Lung (tissue), 12 donors: ENCODE measurements around the gene FRMD4A. TPM values are rescaled to one million over a fixed set of nuclear protein-coding genes. Genes with fewer than 3 reads are reported as not detected.

Experiments used
- ATAC-seq: fragments of 200-7000 bp; cut with Tn5 transposase; one replicate; pipeline ENCODE4 v1.9.1; 2020; ENCODE audit warnings: moderate number of reproducible peaks; ENCODE audit not compliant: insufficient read depth, low FRiP score
- DNase-seq, 3 donors: peaks; one replicate each; pipeline ENCODE4 v3.0.0-alpha.2; 2013 to 2017
- H3K27ac ChIP-seq, 2 donors: one replicate each; pipeline ENCODE4 v1.5.1; 2013; ENCODE audit warnings: mild to moderate bottlenecking in 2 of 2, moderate library complexity in 2 of 2, control low read depth in 1 of 2, inconsistent platforms in 1 of 2, low read depth in 1 of 2, low read length in 1 of 2
- H3K27me3 ChIP-seq, 3 donors: one replicate each; pipeline ENCODE4 v1.5.1; 2013; ENCODE audit warnings: low read length in 2 of 3; ENCODE audit not compliant: control insufficient read depth in 3 of 3, insufficient read depth in 3 of 3
- H3K36me3 ChIP-seq, 4 donors: one replicate each; pipeline ENCODE4 v1.5.1; 2013; ENCODE audit warnings: low read length in 4 of 4, mild to moderate bottlenecking in 1 of 4, moderate library complexity in 1 of 4; ENCODE audit not compliant: control insufficient read depth in 4 of 4, insufficient read depth in 4 of 4
- H3K4me1 ChIP-seq, 5 donors: one replicate each; pipeline ENCODE4 v1.5.1; 2013; ENCODE audit warnings: low read length in 5 of 5, mild to moderate bottlenecking in 2 of 5, moderate library complexity in 1 of 5; ENCODE audit not compliant: control insufficient read depth in 5 of 5, insufficient read depth in 5 of 5
- H3K4me3 ChIP-seq: one replicate; pipeline ENCODE4 v1.5.1; 2013; ENCODE audit warnings: mild to moderate bottlenecking, control low read depth, moderate library complexity
- H3K9ac ChIP-seq, 2 donors: one replicate each; pipeline ENCODE4 v1.5.1; 2013; ENCODE audit warnings: low read length in 2 of 2, control low read depth in 1 of 2; ENCODE audit not compliant: insufficient read depth in 1 of 2
- H3K9me3 ChIP-seq, 4 donors: one replicate each; pipeline ENCODE4 v1.5.1; 2013; ENCODE audit warnings: low read length in 3 of 4, mild to moderate bottlenecking in 1 of 4, moderate library complexity in 1 of 4; ENCODE audit not compliant: control insufficient read depth in 4 of 4, insufficient read depth in 3 of 4
- WGBS, 2 donors: extraction: QIAGEN DNeasy Blood & Tissue Kit; methylation state at CpG; one replicate each; pipeline ENCODE4 v1.1.7; 2013; 5-methylcytosine and 5-hydroxymethylcytosine counted together
- polyA plus RNA-seq, 2 donors: library from polyadenylated mRNA; stranded (reverse); fragments of 200-250 nt; gene quantifications; one replicate each; pipeline ENCODE4 v1.2.1, GENCODE V29; 2013
- total RNA-seq, 2 donors: library from RNA; depleted of rRNA in 1 of 2; stranded (reverse); fragments of >200 nt in 1 of 2; gene quantifications; one replicate each; pipeline ENCODE4 v1.2.1, GENCODE V29; 2014 to 2021
- TF ChIP-seq, protein P1 (sequence below): IDR thresholded peaks from 2 replicates; pipeline ENCODE4 v1.5.1; 2012; ENCODE audit warnings: mild to moderate bottlenecking; ENCODE audit errors: control extremely low read depth, extremely low read depth
- donor health status: control.
- donor health status: control.
- donor health status: Bipolar disorder and iron deficiency.
- donor health status: healthy.
- donor health status: DM: yes; HTN: yes; CAD: no.

Gene FRMD4A
- total and polyA plus RNA-seq, 4 donors = 12.0 to 64.5 (median 29.3) TPM

DNA sequence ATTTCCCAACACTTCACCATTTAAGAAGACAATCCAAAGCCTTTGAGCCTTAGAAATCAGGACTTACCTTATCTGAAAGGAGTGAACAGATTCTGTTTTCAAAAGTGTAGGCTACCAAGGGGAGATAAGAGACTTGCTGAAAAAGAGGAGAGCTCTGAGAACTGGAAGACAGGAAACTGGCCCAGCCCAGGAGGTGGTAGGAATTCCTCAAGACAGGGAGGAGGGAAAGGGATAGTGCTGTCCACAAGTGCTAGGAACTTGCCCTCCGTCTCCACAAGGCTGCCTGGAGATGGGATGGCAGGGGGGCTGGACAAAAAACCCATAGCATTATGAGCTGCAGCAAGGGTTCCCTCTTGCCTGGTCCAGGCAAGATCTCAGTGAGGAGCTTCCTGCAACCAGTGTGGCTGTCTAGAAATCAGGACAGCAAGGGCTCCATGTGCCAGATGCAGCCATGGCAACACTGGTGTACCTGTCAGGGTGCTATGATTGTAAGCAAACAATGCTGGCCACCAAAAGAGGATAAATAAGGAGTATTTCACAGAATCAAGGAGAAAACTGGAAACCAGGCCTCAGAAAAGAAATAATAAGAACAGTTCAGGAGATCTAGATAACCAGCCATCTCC, 22.7 kb upstream of the FRMD4A start:
- whole genome bisulfite sequencing, 2 donors = 69 to 70% methylated on average over 1 of the region's 1 CpG

DNA sequence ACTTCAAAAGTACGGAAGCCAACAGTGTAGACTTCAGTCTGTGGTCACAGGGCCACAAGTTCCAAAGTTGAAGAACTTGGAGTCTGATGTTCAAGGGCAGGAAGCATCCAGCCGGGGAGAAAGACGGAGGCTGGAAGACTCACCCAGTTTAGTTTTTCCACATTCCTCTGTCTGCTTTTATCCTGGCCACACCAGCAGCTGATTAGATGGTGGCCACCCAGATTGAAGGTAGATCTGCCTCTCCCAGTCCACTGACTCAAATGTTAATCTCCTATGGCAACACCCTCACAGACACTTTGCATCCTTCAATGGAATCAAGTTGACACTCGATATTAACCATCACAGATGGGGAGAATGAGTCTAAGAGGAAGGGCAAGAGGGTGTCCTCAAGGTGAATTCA, 19.3 kb upstream of the FRMD4A start:
- Histone ChIP-seq H3K9ac (no peak overlapping the region), H3K27ac (no peak overlapping the region), H3K9me3 (no peaks in the 10 kb centered on the region), H3K4me1 (no peaks in the 10 kb centered on the region), H3K27me3 (peaks cover 0 to 2% (median 2%) of the 10 kb centered on the region in 3 donors), H3K36me3 (no peaks in the 10 kb centered on the region), H3K4me3 (no peak overlapping the region)
- DNase-seq (no peak), ATAC-seq (no peak)
- TF ChIP-seq, protein P1, sequence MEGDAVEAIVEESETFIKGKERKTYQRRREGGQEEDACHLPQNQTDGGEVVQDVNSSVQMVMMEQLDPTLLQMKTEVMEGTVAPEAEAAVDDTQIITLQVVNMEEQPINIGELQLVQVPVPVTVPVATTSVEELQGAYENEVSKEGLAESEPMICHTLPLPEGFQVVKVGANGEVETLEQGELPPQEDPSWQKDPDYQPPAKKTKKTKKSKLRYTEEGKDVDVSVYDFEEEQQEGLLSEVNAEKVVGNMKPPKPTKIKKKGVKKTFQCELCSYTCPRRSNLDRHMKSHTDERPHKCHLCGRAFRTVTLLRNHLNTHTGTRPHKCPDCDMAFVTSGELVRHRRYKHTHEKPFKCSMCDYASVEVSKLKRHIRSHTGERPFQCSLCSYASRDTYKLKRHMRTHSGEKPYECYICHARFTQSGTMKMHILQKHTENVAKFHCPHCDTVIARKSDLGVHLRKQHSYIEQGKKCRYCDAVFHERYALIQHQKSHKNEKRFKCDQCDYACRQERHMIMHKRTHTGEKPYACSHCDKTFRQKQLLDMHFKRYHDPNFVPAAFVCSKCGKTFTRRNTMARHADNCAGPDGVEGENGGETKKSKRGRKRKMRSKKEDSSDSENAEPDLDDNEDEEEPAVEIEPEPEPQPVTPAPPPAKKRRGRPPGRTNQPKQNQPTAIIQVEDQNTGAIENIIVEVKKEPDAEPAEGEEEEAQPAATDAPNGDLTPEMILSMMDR = no peak
- WGBS, 2 donors = 76 to 88% methylated on average over 4 of the region's 4 CpGs

More for the DNA sequence above, 22.7 kb upstream of the FRMD4A start:
- DNase-seq (no peak), ATAC-seq (no peak)
- no peaks in the 10 kb centered on the region for H3K36me3 ChIP-seq
- H3K9me3 ChIP-seq = no peaks in the 10 kb centered on the region
- H3K4me1 ChIP-seq = no peaks in the 10 kb centered on the region
- H3K27ac ChIP-seq = no peak overlapping the region
- no peak overlapping the region for H3K4me3 ChIP-seq
- peaks cover 0 to 2% (median 0%) of the 10 kb centered on the region in 3 donors for H3K27me3 ChIP-seq
- no peak overlapping the region for H3K9ac ChIP-seq
- TF ChIP-seq, protein P1 = no peak

DNA sequence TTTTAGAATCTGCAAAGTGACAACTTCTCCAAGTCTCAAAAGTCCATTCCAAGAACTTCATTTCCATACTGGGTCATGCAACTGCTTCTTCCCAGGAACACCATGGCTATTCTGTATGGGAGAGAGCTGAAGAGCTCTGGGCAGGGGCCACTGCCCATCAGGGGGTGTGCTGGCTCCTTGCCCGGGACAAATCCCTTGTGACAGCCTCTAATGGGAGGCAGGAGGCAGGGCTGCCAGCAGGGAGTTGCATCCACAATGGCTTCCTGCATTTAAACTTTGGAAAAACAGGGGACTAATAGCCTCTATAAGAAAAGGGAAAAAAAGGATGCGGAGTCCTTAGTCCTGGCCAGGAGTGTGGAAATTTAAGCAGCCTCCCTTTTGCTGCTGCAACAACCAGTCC, 18.4 kb upstream of the FRMD4A start:
- 80 to 89% methylated on average over 2 of the region's 2 CpGs for WGBS, 2 donors
- no peak for ATAC-seq
- TF ChIP-seq, protein P1 = no peak
- H3K9me3 ChIP-seq = no peaks in the 10 kb centered on the region
- H3K4me3 ChIP-seq = no peak overlapping the region
- no peak overlapping the region for H3K27ac ChIP-seq
- peaks cover 0 to 2% (median 2%) of the 10 kb centered on the region in 3 donors for H3K27me3 ChIP-seq
- DNase-seq = no peak
- no peaks in the 10 kb centered on the region for H3K4me1 ChIP-seq
- no peaks in the 10 kb centered on the region for H3K36me3 ChIP-seq
- H3K9ac ChIP-seq = no peak overlapping the region

DNA sequence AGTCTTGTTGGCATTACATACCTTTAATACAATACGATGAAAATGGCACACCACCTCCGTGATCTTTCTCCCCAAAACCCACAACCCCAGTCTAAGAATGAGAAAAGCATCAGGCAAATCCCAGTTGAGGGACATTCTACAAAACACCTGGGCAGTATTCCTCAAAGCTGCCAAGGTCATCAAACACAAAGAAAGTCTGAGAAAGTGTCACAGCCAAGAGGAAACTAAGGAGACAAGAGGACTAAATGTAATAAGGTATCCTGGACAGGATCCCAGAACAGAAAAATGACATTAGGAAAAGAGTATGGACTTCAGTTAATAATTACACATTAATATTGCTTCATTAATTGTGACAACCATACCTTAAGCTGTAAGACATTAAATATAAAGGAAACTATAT, 14.5 kb upstream of the FRMD4A start:
- H3K4me3 ChIP-seq = no peak overlapping the region
- H3K27ac ChIP-seq = no peak overlapping the region
- WGBS, 2 donors = 88 to 93% methylated on average over 2 of the region's 2 CpGs
- DNase-seq (no peak), ATAC-seq (no peak)
- peaks cover 0 to 7% (median 2%) of the 10 kb centered on the region in 3 donors for H3K27me3 ChIP-seq
- TF ChIP-seq, protein P1 = no peak
- H3K36me3 ChIP-seq = no peaks in the 10 kb centered on the region
- H3K4me1 ChIP-seq = no peaks in the 10 kb centered on the region
- H3K9me3 ChIP-seq = no peaks in the 10 kb centered on the region
- H3K9ac ChIP-seq = no peak overlapping the region
